ENCODE measurements around the gene UQCC2. TPM values are rescaled to one million over a fixed set of nuclear protein-coding genes. Genes with fewer than 3 reads are reported as not detected.

UQCC2 gene
- polyA plus RNA-seq, 1 of the 3 experiments (the other 2 are of a cell fraction) = 59.0 TPM

DNA sequence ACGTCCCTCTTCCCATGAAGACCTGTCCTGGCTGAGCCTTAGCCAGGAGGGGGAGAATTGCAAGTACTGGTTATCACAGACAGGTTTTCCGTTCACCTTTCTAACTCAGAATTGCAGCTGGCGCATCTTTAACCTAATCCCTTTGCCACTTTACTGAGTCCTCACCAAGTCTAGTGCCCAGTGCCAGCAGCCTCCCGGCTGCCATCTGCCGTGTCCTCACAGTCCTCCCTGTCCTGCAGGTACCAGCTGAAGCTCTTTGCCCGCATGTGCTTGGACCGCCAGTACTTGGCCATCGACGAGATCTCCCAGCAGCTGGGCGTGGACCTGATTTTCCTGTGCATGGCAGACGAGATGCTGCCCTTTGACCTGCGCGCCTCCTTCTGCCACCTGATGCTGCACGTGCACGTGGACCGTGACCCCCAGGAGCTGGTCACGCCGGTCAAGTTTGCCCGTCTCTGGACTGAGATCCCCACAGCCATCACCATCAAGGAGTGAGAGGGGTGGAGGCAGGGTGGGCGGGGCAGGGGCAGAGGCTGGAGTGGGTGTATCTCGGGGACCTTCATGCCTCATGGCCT is 41.3 kb downstream of the UQCC2 start:
- H3K4me2 ChIP-seq = no peak overlapping the region
- H3K9me3 ChIP-seq = no peaks in the 10 kb centered on the region
- ChIA-PET CTCF (interaction anchor here (0.6 to 3.6 kb wide), 5 partner anchors 16 to 104 kb away, joined by 3 to 16 read pairs (median 4); no protein-coding TSS in a partner anchor), POLR2A (no interaction called here)
- H2AFZ ChIP-seq (ENCODE audit: low read depth) = no peak overlapping the region
- H3K27ac ChIP-seq (ENCODE audit: low read depth in 2 of 2, low read length in 1 of 2) = no peak overlapping the region
- H3K9ac ChIP-seq = no peak overlapping the region
- H3K36me3 ChIP-seq (replicated peaks in 1 of 2; ENCODE audit: control insufficient read depth in 1 of 2, insufficient read depth in 2 of 2, low read length in 1 of 2) = no peaks in the 10 kb centered on the region
- no peaks in the 10 kb centered on the region for H3K27me3 ChIP-seq (ENCODE audit: insufficient read depth)
- H3K4me1 ChIP-seq (ENCODE audit: control insufficient read depth in 1 of 2, insufficient read depth in 2 of 2, low read depth in 1 of 2, low read length in 1 of 2) = peaks cover 0 to 4% of the 10 kb centered on the region in 2 experiments; a peak in 3 of 4 replicates
- H3K79me2 ChIP-seq (ENCODE audit: insufficient read depth) = no peaks in the 10 kb centered on the region
- no peaks in the 10 kb centered on the region for H4K20me1 ChIP-seq (ENCODE audit: insufficient read depth)
- 93% methylated on average over 21 of the region's 21 CpGs for WGBS (ENCODE audit: low lambda C conversion rate)
- H3K9me2 ChIP-seq = no peaks in the 10 kb centered on the region
- TF ChIP-seq SMC3 (IDR thresholded peaks at IDR 0.05; ENCODE audit: low read depth, low read length) (no peak), RCOR1 (IDR thresholded peaks at IDR 0.05; ENCODE audit: low read length) (no peak), CHD2 (IDR thresholded peaks at IDR 0.05; ENCODE audit: low read length, partially characterized antibody) (no peak), RXRA (IDR thresholded peaks at IDR 0.05; ENCODE audit: borderline replicate concordance, low read depth) (no peak), MXI1 (IDR thresholded peaks at IDR 0.05; ENCODE audit: low read depth, low read length) (no peak), GATA2 (CRISPR knock-in tag; IDR thresholded peaks at IDR 0.05) (no peak), NFIC (IDR thresholded peaks at IDR 0.05; ENCODE audit: borderline replicate concordance) (no peak), EZH2phosphoT487 (IDR thresholded peaks at IDR 0.05; ENCODE audit: borderline replicate concordance, low read depth) (no peak), FOXM1 (IDR thresholded peaks at IDR 0.05; ENCODE audit: low read depth) (no peak), TCF12 (IDR thresholded peaks at IDR 0.05) (no peak), YY1 (IDR thresholded peaks at IDR 0.05; ENCODE audit: low read depth) (no peak), FOSL2 (IDR thresholded peaks at IDR 0.05; ENCODE audit: borderline replicate concordance, low read depth) (no peak), MEF2A (IDR thresholded peaks at IDR 0.05; ENCODE audit: borderline replicate concordance, low read depth) (no peak), ELF1 (IDR thresholded peaks at IDR 0.05) (no peak)
- TF ChIP-seq, protein P1, sequence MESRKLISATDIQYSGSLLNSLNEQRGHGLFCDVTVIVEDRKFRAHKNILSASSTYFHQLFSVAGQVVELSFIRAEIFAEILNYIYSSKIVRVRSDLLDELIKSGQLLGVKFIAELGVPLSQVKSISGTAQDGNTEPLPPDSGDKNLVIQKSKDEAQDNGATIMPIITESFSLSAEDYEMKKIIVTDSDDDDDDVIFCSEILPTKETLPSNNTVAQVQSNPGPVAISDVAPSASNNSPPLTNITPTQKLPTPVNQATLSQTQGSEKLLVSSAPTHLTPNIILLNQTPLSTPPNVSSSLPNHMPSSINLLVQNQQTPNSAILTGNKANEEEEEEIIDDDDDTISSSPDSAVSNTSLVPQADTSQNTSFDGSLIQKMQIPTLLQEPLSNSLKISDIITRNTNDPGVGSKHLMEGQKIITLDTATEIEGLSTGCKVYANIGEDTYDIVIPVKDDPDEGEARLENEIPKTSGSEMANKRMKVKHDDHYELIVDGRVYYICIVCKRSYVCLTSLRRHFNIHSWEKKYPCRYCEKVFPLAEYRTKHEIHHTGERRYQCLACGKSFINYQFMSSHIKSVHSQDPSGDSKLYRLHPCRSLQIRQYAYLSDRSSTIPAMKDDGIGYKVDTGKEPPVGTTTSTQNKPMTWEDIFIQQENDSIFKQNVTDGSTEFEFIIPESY (IDR thresholded peaks at IDR 0.05; ENCODE audit: borderline replicate concordance, low read depth) = no peak
- TF ChIP-seq, protein P2, sequence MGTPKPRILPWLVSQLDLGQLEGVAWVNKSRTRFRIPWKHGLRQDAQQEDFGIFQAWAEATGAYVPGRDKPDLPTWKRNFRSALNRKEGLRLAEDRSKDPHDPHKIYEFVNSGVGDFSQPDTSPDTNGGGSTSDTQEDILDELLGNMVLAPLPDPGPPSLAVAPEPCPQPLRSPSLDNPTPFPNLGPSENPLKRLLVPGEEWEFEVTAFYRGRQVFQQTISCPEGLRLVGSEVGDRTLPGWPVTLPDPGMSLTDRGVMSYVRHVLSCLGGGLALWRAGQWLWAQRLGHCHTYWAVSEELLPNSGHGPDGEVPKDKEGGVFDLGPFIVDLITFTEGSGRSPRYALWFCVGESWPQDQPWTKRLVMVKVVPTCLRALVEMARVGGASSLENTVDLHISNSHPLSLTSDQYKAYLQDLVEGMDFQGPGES (IDR thresholded peaks at IDR 0.05; ENCODE audit: low read depth, low read length) = no peak
- TF ChIP-seq, protein P3, sequence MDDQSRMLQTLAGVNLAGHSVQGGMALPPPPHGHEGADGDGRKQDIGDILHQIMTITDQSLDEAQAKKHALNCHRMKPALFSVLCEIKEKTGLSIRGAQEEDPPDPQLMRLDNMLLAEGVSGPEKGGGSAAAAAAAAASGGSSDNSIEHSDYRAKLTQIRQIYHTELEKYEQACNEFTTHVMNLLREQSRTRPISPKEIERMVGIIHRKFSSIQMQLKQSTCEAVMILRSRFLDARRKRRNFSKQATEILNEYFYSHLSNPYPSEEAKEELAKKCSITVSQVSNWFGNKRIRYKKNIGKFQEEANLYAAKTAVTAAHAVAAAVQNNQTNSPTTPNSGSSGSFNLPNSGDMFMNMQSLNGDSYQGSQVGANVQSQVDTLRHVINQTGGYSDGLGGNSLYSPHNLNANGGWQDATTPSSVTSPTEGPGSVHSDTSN (IDR thresholded peaks at IDR 0.05) = no peak
- TF ChIP-seq, protein P4, sequence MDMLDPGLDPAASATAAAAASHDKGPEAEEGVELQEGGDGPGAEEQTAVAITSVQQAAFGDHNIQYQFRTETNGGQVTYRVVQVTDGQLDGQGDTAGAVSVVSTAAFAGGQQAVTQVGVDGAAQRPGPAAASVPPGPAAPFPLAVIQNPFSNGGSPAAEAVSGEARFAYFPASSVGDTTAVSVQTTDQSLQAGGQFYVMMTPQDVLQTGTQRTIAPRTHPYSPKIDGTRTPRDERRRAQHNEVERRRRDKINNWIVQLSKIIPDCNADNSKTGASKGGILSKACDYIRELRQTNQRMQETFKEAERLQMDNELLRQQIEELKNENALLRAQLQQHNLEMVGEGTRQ (IDR thresholded peaks at IDR 0.05; ENCODE audit: borderline replicate concordance, low read depth, low read length) = no peak
- no peak overlapping the region for H3K4me3 ChIP-seq (ENCODE audit: low read depth in 2 of 2, low read length in 1 of 2)
- H3F3A ChIP-seq (replicated peaks; ENCODE audit: insufficient read depth) = no peaks in the 10 kb centered on the region
- DNase-seq = no peak

All from SK-N-SH (cell line).